Caco-2 (cell line): ENCODE measurements around the gene STAG1. TPM values are rescaled to one million over a fixed set of nuclear protein-coding genes. Genes with fewer than 3 reads are reported as not detected.

ENCODE experiments used
- BruUV-seq: library from RNA; stranded (reverse); fragments of 400-500 nt; replicated peaks from 2 replicates; lab custom pipeline; 2021; lab: Mats Ljungman, UMichigan
- CTCF ChIA-PET: fragments of 300-600 bp; sonication (Branson Sonifier 250); formaldehyde crosslinking; loops from one replicate; lab custom pipeline; 2022; ENCODE audit warnings: antibody characterized with exemption; lab: Charles Lee
- POLR2A ChIA-PET: fragments of 300-600 bp; sonication (Branson Sonifier 250); formaldehyde crosslinking; loops from one replicate; lab custom pipeline; 2022; ENCODE audit warnings: antibody characterized with exemption; lab: Charles Lee
- DNase-seq, 2 experiments: peaks; one replicate each; pipeline versions ENCODE4 v3.0.0 to v3.0.0-alpha.2; 2020 to 2022
- H3K27me3 ChIP-seq: replicated peaks from 2 replicates; pipeline ENCODE4 v1.6.0; 2011; ENCODE audit warnings: low read length; ENCODE audit not compliant: control insufficient read depth, insufficient read depth
- H3K36me3 ChIP-seq: 2 replicates; pipeline ENCODE4 v1.5.1; 2011; ENCODE audit warnings: low read length; ENCODE audit not compliant: control insufficient read depth, insufficient read depth
- H3K4me1 ChIP-seq: fragments of 250-450 bp; sonication (Bioruptor Pico); 2 replicates; pipeline ENCODE4 v1.5.1; 2020; ENCODE audit warnings: mild to moderate bottlenecking
- H3K4me3 ChIP-seq: 2 replicates; pipeline ENCODE4 v1.5.1; 2011; ENCODE audit warnings: low read depth, mild to moderate bottlenecking, control low read depth, low read length
- H3K9me3 ChIP-seq: fragments of 250-450 bp; sonication (Bioruptor Pico); 2 replicates; pipeline ENCODE4 v1.5.1; 2020; ENCODE audit warnings: mild to moderate bottlenecking, moderate library complexity
- H3K27ac Mint-ChIP-seq: one replicate; pipeline ENCODE4 v1.8.0; 2022; ENCODE audit warnings: mixed read lengths; ENCODE audit not compliant: unreplicated experiment
- H3K27me3 Mint-ChIP-seq: one replicate; pipeline ENCODE4 v1.8.0; 2022; ENCODE audit warnings: mixed read lengths; ENCODE audit not compliant: insufficient read depth, unreplicated experiment
- H3K36me3 Mint-ChIP-seq: one replicate; pipeline ENCODE4 v1.8.0; 2022; ENCODE audit warnings: mild to moderate bottlenecking, mixed read lengths; ENCODE audit not compliant: insufficient read depth, unreplicated experiment
- H3K4me1 Mint-ChIP-seq: one replicate; pipeline ENCODE4 v1.8.0; 2022; ENCODE audit warnings: low read depth, mixed read lengths; ENCODE audit not compliant: unreplicated experiment
- H3K4me3 Mint-ChIP-seq: one replicate; pipeline ENCODE4 v1.8.0; 2022; ENCODE audit warnings: mild to moderate bottlenecking, moderate library complexity, mixed read lengths; ENCODE audit not compliant: unreplicated experiment
- H3K9me3 Mint-ChIP-seq: one replicate; pipeline ENCODE4 v1.8.0; 2022; ENCODE audit warnings: mixed read lengths; ENCODE audit not compliant: unreplicated experiment
- CTCF ChIP-seq, 2 experiments: fragments of 200-600 bp in 1 of 2; IDR thresholded peaks; 1 replicate in 1 of 2; 2 replicates in 1 of 2; pipeline versions ENCODE4 v1.5.1 to v1.8.0; 2011 to 2022; ENCODE audit warnings: antibody characterized with exemption in 1 of 2, control low read depth in 1 of 2, inconsistent platforms in 1 of 2, low read depth in 1 of 2, low read length in 1 of 2, mild to moderate bottlenecking in 1 of 2, moderate library complexity in 1 of 2; ENCODE audit not compliant: insufficient read depth in 1 of 2, severe bottlenecking in 1 of 2, unreplicated experiment in 1 of 2
- intact Hi-C: fragments of 100-400 bp; cut with micrococcal nuclease; formaldehyde crosslinking; loops from one replicate; pipeline ENCODE4 v1.10.0; 2022; ENCODE audit not compliant: unreplicated experiment
- total RNA-seq: library from RNA; stranded (reverse); gene quantifications from 2 replicates; pipeline ENCODE4 v1.2.3, GENCODE V29; 2022

The STAG1 gene
- total RNA-seq, 1 experiment from 2014 or later, result 37.5 TPM

- CTCF ChIA-PET, result no interaction called here
- no peak overlapping the region for H3K4me3 Mint-ChIP-seq
- H3K27ac Mint-ChIP-seq, result no peak overlapping the region
- H3K4me1 ChIP-seq, result 0 out of 2 replicates have a peak, but pooled peaks cover 3% of the 10 kb centered on the region
- no peak for DNase-seq
- TF ChIP-seq CTCF (IDR thresholded peaks at IDR 0.05; ENCODE audit: insufficient read depth in 1 of 2, low read depth in 1 of 2, low read length in 1 of 2, severe bottlenecking in 1 of 2, unreplicated experiment in 1 of 2), result no peak
- no peak overlapping the region for H3K4me3 ChIP-seq
- intact Hi-C loops, result no loop called here
- no peaks in the 10 kb centered on the region for H3K9me3 ChIP-seq
- peaks cover 7% of the 10 kb centered on the region for H3K4me1 Mint-ChIP-seq
- no peaks in the 10 kb centered on the region for H3K27me3 Mint-ChIP-seq
- no peaks in the 10 kb centered on the region for H3K9me3 Mint-ChIP-seq
- H3K36me3 ChIP-seq, result no peaks in the 10 kb centered on the region
- BruUV-seq, result no TSS peak
- POLR2A ChIA-PET, result no interaction called here
- H3K27me3 ChIP-seq, result no peaks in the 10 kb centered on the region
- H3K36me3 Mint-ChIP-seq, result peaks cover 22% of the 10 kb centered on the region
These were observed 398.7 kb downstream of the STAG1 start for GRCh38 chr3:136353461-136353860.

GRCh38 chr3:136351905-136352304, 400.3 kb downstream of the STAG1 start:
- 0 out of 2 replicates have a peak, but pooled peaks cover 3% of the 10 kb centered on the region for H3K4me1 ChIP-seq
- no peaks in the 10 kb centered on the region for H3K27me3 ChIP-seq
- H3K9me3 ChIP-seq, result no peaks in the 10 kb centered on the region
- peaks cover 7% of the 10 kb centered on the region for H3K4me1 Mint-ChIP-seq
- no peaks in the 10 kb centered on the region for H3K36me3 ChIP-seq
- ChIA-PET CTCF (interaction anchor here (0.6 to 1.3 kb wide), 3 partner anchors 14 to 401 kb away, joined by 3 to 5 read pairs (median 4); partner anchors contain the start of gene STAG1), POLR2A (no interaction called here)
- no TSS peak for BruUV-seq
- H3K4me3 ChIP-seq, result no peak overlapping the region
- intact Hi-C loops, result no loop called here
- no peak overlapping the region for H3K4me3 Mint-ChIP-seq
- DNase-seq, result no peak
- H3K27ac Mint-ChIP-seq, result no peak overlapping the region
- peaks cover 22% of the 10 kb centered on the region for H3K36me3 Mint-ChIP-seq
- H3K27me3 Mint-ChIP-seq, result no peaks in the 10 kb centered on the region
- TF ChIP-seq CTCF (IDR thresholded peaks at IDR 0.05; ENCODE audit: insufficient read depth in 1 of 2, low read depth in 1 of 2, low read length in 1 of 2, severe bottlenecking in 1 of 2, unreplicated experiment in 1 of 2), result no peak
- H3K9me3 Mint-ChIP-seq, result no peaks in the 10 kb centered on the region

GRCh38 chr3:136351351-136351750, 400.8 kb downstream of the STAG1 start:
- Histone ChIP-seq H3K9me3 (no peaks in the 10 kb centered on the region), H3K4me3 (no peak overlapping the region), H3K4me1 (0 out of 2 replicates have a peak, but pooled peaks cover 3% of the 10 kb centered on the region), H3K27me3 (no peaks in the 10 kb centered on the region), H3K36me3 (no peaks in the 10 kb centered on the region)
- DNase-seq, result no peak
- Mint-ChIP-seq H3K4me1 (peaks cover 7% of the 10 kb centered on the region), H3K9me3 (no peaks in the 10 kb centered on the region), H3K36me3 (peaks cover 22% of the 10 kb centered on the region), H3K27ac (no peak overlapping the region), H3K27me3 (no peaks in the 10 kb centered on the region), H3K4me3 (no peak overlapping the region)
- TF ChIP-seq CTCF (IDR thresholded peaks at IDR 0.05; ENCODE audit: insufficient read depth in 1 of 2, low read depth in 1 of 2, low read length in 1 of 2, severe bottlenecking in 1 of 2, unreplicated experiment in 1 of 2), result no peak
- no TSS peak for BruUV-seq
- POLR2A ChIA-PET, result no interaction called here
- intact Hi-C loops, result no loop called here
- CTCF ChIA-PET, result interaction anchor here (1.3 kb wide), 1 partner anchor 401 kb away, joined by 5 read pairs; the partner anchor contains the start of gene STAG1
